Measurements from ENCODE around the gene ALOXE3. TPM values are rescaled to one million over a fixed set of nuclear protein-coding genes. Genes with fewer than 3 reads are reported as not detected.

The ALOXE3 gene
- total RNA-seq, 2 donors from 2014 or later = not detected

DNA sequence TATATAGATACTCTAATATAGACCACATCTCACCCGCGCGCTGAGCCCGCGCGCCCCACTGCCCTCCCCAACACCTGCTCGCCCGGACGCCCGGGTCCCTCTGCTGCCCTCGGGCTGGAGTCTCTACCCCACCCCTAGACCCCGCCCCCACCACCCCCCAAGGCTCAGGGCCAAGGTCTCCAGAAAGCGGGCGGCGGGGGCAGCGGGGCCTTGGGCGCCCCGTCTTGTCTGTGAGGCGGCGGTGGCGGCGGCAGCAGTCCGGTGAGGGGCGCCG is 3.0 kb upstream of the ALOXE3 start:
- intact Hi-C loops (cut with DNase I) = no loop called here
- TF ChIP-seq, protein P1, sequence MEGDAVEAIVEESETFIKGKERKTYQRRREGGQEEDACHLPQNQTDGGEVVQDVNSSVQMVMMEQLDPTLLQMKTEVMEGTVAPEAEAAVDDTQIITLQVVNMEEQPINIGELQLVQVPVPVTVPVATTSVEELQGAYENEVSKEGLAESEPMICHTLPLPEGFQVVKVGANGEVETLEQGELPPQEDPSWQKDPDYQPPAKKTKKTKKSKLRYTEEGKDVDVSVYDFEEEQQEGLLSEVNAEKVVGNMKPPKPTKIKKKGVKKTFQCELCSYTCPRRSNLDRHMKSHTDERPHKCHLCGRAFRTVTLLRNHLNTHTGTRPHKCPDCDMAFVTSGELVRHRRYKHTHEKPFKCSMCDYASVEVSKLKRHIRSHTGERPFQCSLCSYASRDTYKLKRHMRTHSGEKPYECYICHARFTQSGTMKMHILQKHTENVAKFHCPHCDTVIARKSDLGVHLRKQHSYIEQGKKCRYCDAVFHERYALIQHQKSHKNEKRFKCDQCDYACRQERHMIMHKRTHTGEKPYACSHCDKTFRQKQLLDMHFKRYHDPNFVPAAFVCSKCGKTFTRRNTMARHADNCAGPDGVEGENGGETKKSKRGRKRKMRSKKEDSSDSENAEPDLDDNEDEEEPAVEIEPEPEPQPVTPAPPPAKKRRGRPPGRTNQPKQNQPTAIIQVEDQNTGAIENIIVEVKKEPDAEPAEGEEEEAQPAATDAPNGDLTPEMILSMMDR (IDR thresholded peaks at IDR 0.05) = no peak
- TF ChIP-seq POLR2A (IDR thresholded peaks at IDR 0.05) = no peak
- H3K4me1 ChIP-seq = peaks cover 81% of the 10 kb centered on the region
- no peak for ATAC-seq
- H3K36me3 ChIP-seq (replicated peaks in 1 of 2; ENCODE audit: insufficient read depth in 1 of 2, low read depth in 2 of 2) = no peaks in the 10 kb centered on the region
- 0 to 1% methylated on average over 5 to 20 of the region's 25 CpGs for WGBS, 2 donors
- H3K4me3 ChIP-seq = no peak overlapping the region
- peaks cover 0 to 29% of the 10 kb centered on the region in 2 donors for H3K27me3 ChIP-seq
- H3K9me3 ChIP-seq = no peaks in the 10 kb centered on the region
- H3K27ac ChIP-seq = no peak overlapping the region
- peak in 1 of 4 donors; percentile 42 for DNase-seq

DNA sequence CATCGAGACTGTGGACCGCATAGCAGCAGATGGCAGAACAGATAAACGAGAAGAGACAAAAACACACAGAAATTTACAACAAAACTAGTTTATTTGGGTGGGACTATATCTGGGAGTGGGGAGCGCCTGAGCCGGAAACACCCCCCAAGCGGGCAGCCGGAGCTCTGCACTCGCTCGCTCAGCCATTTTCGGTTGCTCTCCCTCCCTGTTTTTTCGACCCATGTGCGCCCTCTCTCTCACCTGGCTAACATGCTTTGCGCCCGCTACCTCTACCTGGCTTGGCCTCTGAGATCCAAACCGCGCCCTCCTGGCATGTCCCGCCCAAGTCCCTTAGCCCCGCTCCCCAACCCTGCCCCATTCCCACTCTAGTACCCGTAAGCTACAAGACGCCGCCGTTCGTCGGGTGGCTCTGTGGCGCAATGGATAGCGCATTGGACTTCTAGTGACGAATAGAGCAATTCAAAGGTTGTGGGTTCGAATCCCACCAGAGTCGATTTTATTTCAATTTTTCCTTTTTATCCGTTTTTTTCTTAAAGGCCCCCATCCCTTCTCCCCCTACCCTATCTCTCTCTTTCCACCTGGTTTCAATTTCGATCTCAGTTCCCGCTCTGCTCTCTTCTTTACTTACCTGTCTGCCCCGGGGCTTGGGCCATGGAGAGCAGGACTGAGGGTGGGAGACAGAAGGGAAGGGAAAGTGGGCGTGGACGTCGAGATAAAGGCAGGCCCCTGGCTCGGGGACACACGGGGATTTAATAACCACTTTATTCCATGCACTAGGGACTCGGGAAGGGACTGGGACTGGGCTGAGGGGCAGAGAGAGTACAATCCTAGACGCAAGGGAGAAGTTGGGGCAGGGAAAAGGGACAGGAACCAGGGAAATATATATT is 2.4 kb upstream of the ALOXE3 start:
- 1% methylated on average over 40 of the region's 40 CpGs for WGBS, 2 donors
- Histone ChIP-seq H3K36me3 (replicated peaks in 1 of 2; ENCODE audit: insufficient read depth in 1 of 2, low read depth in 2 of 2) (no peaks in the 10 kb centered on the region), H3K27me3 (peaks cover 0 to 33% of the 10 kb centered on the region in 2 donors), H3K4me3 (no peak overlapping the region), H3K4me1 (peaks cover 76% of the 10 kb centered on the region), H3K27ac (peak overlapping the region in 2 of 4 donors; percentile 49 to 75), H3K9me3 (no peaks in the 10 kb centered on the region)
- ATAC-seq (peak; percentile 9), DNase-seq (peak; percentile 70 to 78 (median 76))
- peak in 1 of 3 donors; percentile 12 for TF ChIP-seq POLR2A (IDR thresholded peaks at IDR 0.05)
- TF ChIP-seq, protein P1 (IDR thresholded peaks at IDR 0.05) = peak in 4 of 7 experiments; percentile 28 to 44 (median 36)
- intact Hi-C loops (cut with DNase I) = no loop called here

GRCh38 chr17:8119581-8120519 is 1.5 kb upstream of the ALOXE3 start:
- no peak for TF ChIP-seq POLR2A (IDR thresholded peaks at IDR 0.05)
- TF ChIP-seq, protein P1 (IDR thresholded peaks at IDR 0.05) = no peak
- peaks cover 67% of the 10 kb centered on the region for H3K4me1 ChIP-seq
- DNase-seq (peak; percentile 86 to 89 (median 86)), ATAC-seq (peak; percentile 65)
- intact Hi-C loops (cut with DNase I) = no loop called here
- H3K4me3 ChIP-seq = no peak overlapping the region
- no peaks in the 10 kb centered on the region for H3K36me3 ChIP-seq (replicated peaks in 1 of 2; ENCODE audit: insufficient read depth in 1 of 2, low read depth in 2 of 2)
- 0 to 1% methylated on average over 28 of the region's 28 CpGs for WGBS, 2 donors
- peaks cover 0 to 38% of the 10 kb centered on the region in 2 donors for H3K27me3 ChIP-seq
- H3K27ac ChIP-seq = peak overlapping the region in 3 of 4 donors; percentile 49 to 78 (median 75)
- no peaks in the 10 kb centered on the region for H3K9me3 ChIP-seq

DNA sequence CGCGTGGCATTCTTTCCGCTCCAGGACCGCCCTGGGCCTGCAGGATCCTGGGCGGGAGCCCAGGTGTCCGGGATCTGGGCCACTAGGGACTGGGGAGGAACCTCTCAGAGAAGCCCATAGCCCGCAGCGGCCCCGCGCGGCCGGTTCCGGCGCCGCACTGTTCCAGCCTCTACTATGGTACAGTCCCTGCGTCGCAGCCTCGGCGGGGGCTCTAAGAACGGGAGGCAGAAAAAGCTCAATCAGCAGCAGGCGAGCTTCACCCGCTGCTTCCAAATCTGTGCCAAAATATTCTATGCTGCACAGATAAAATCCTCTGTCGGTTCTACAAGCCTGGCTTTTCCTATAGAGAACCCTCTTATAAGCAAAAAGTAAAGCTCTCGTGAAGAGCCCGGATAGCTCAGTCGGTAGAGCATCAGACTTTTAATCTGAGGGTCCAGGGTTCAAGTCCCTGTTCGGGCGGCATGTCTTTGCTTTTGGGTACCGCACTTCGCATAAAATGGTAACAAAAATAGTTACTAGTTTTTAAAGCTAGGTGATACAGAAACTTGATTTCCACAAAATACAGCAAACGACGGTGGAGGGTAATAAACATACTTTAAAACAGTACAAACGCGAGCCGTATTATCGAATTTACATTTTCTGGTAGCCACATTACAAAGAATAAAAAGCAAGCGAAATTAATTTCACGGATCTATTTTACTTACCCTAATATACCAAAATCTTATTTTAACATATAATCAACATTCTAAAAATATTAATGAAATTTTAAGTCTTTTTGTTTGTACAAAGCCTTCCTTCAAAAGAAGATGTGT is 661 bp upstream of the ALOXE3 start:
- no peaks in the 10 kb centered on the region for H3K9me3 ChIP-seq
- ATAC-seq = peak; percentile 79
- no peaks in the 10 kb centered on the region for H3K36me3 ChIP-seq (replicated peaks in 1 of 2; ENCODE audit: insufficient read depth in 1 of 2, low read depth in 2 of 2)
- peaks cover 58% of the 10 kb centered on the region for H3K4me1 ChIP-seq
- peaks cover 0 to 31% of the 10 kb centered on the region in 2 donors for H3K27me3 ChIP-seq
- WGBS, 2 donors = 0% methylated on average over 24 to 38 of the region's 38 CpGs
- DNase-seq = peak; percentile 90 to 96 (median 91)
- H3K4me3 ChIP-seq = peak overlapping the region in 1 of 2 donors; percentile 28
- peak overlapping the region; percentile 37 to 78 (median 62) for H3K27ac ChIP-seq
- intact Hi-C loops (cut with DNase I) = no loop called here
- TF ChIP-seq POLR2A (IDR thresholded peaks at IDR 0.05) = peak in 1 of 3 donors; percentile 10
- TF ChIP-seq, protein P1 (IDR thresholded peaks at IDR 0.05) = peak; percentile 72 to 92 (median 86)

Data from body of pancreas (tissue), 4 donors.